Endothelial cell (in vitro differentiated cells): ENCODE data around the gene TUFM. TPM values are rescaled to one million over a fixed set of nuclear protein-coding genes. Genes with fewer than 3 reads are reported as not detected.
"Not testable (repeated sequence)": the region's sequence is repeated elsewhere in the genome, so short reads cannot be mapped to it uniquely, and the experiment has no call there.

Experiments used
- DNase-seq: peaks from one replicate; pipeline ENCODE4 v3.0.0; 2021; ENCODE audit warnings: low spot score
- H3K27ac Mint-ChIP-seq: one replicate; pipeline ENCODE4 v1.8.0; 2021; ENCODE audit warnings: mixed read lengths, inconsistent platforms; ENCODE audit not compliant: unreplicated experiment
- H3K27me3 Mint-ChIP-seq: one replicate; pipeline ENCODE4 v1.8.0; 2021; ENCODE audit warnings: mild to moderate bottlenecking, moderate library complexity, mixed read lengths, inconsistent platforms; ENCODE audit not compliant: unreplicated experiment
- H3K36me3 Mint-ChIP-seq: one replicate; pipeline ENCODE4 v1.8.0; 2021; ENCODE audit warnings: mild to moderate bottlenecking, low read depth, mixed read lengths, inconsistent platforms; ENCODE audit not compliant: unreplicated experiment
- H3K4me1 Mint-ChIP-seq: one replicate; pipeline ENCODE4 v1.8.0; 2021; ENCODE audit warnings: mild to moderate bottlenecking, mixed read lengths, inconsistent platforms; ENCODE audit not compliant: unreplicated experiment
- H3K4me3 Mint-ChIP-seq: one replicate; pipeline ENCODE4 v1.8.0; 2021; ENCODE audit warnings: mild to moderate bottlenecking, mixed read lengths, inconsistent platforms; ENCODE audit not compliant: unreplicated experiment
- H3K9me3 Mint-ChIP-seq: one replicate; pipeline ENCODE4 v1.8.0; 2021; ENCODE audit warnings: mixed read lengths, inconsistent platforms; ENCODE audit not compliant: unreplicated experiment
- total RNA-seq: library from RNA; stranded (reverse); fragmentation: NEBNext Ultra II Directional; extraction: Animal tissue kit (Norgen Biotek cat#: 25700); gene quantifications from one replicate; pipeline ENCODE4 v1.2.1, GENCODE V29; 2021; ENCODE audit not compliant: unreplicated experiment
- TF ChIP-seq, protein P1 (sequence below): fragments of 200-600 bp; sonication (generic); IDR thresholded peaks from one replicate; pipeline ENCODE4 v1.5.0; 2021; ENCODE audit warnings: antibody characterized with exemption; ENCODE audit not compliant: unreplicated experiment

Gene TUFM
- total RNA-seq, 1 donor from 2014 or later, result 173 TPM

DNA sequence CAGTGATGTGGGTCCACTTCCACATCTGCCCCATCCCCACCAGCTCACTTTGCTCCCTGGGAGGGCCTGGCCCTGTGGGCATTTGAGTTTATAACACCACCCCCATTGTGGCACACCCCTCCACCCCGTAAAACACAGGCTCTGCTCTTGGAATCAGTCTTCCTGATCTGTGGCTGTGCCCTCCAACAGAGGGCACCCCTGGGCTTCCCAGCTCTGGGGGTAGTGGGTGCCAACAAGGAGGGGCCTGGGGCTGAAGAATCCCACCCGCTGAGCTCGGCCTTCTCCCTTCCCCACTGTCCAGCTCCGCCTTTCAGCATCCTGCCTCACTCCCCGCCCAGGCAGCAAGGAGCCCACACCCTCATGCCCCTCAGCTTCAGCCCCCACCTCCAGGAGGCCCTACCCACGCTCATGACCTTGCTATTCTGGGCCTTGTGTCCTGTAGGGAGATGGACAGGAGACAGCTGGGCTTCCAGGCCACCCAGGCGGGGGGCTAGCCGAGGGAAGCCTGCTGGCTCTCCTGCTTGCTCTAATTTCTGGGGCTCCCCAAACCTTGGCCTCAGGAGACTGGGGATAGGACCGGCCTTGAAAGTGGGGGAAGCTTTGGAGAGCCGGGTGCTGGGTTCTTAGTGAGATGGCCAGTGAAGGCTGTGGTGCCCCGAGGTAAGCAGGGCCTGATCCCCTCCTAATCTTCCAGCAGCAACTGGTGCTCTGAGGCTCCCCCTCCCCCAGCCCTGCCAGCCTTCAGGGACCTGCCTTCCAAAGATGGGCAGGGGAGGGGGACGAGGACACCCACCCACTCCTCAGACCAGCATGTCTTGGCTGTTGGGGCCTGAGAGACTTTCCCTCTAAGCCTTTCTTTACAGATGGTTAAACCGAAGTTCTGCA lies 29.2 kb upstream of the TUFM start:
- peaks cover 4% of the 10 kb centered on the region for H3K4me1 Mint-ChIP-seq
- H3K27me3 Mint-ChIP-seq, result peaks cover 4% of the 10 kb centered on the region
- DNase-seq, result no peak
- TF ChIP-seq, protein P1, sequence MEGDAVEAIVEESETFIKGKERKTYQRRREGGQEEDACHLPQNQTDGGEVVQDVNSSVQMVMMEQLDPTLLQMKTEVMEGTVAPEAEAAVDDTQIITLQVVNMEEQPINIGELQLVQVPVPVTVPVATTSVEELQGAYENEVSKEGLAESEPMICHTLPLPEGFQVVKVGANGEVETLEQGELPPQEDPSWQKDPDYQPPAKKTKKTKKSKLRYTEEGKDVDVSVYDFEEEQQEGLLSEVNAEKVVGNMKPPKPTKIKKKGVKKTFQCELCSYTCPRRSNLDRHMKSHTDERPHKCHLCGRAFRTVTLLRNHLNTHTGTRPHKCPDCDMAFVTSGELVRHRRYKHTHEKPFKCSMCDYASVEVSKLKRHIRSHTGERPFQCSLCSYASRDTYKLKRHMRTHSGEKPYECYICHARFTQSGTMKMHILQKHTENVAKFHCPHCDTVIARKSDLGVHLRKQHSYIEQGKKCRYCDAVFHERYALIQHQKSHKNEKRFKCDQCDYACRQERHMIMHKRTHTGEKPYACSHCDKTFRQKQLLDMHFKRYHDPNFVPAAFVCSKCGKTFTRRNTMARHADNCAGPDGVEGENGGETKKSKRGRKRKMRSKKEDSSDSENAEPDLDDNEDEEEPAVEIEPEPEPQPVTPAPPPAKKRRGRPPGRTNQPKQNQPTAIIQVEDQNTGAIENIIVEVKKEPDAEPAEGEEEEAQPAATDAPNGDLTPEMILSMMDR, result no peak
- H3K27ac Mint-ChIP-seq, result no peak overlapping the region
- no peaks in the 10 kb centered on the region for H3K36me3 Mint-ChIP-seq
- H3K9me3 Mint-ChIP-seq, result no peaks in the 10 kb centered on the region
- H3K4me3 Mint-ChIP-seq, result no peak overlapping the region

DNA sequence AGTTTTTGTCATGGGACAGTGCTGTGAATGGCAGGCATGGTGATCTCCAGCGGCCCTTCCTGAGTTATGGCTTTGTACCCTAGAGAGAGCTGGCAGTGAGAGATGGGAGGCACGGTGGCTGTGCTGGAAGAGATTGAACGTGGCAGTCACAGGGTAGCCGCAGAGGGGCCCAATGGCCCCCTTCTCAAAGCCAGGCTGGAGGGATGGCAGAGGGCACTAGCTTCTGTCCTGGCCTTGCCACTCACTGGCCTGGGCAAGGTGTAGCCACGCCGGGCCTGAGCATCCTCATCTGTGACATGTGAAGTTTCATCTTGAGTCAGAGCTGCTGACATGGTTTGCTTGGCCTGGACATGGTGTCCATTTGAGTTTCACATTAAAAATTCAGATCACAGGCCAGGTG lies 28.3 kb upstream of the TUFM start:
- H3K27ac Mint-ChIP-seq, result no peak overlapping the region
- TF ChIP-seq, protein P1, result no peak
- no peaks in the 10 kb centered on the region for H3K9me3 Mint-ChIP-seq
- H3K4me3 Mint-ChIP-seq, result no peak overlapping the region
- no peak for DNase-seq
- peaks cover 3% of the 10 kb centered on the region for H3K4me1 Mint-ChIP-seq
- peaks cover 4% of the 10 kb centered on the region for H3K27me3 Mint-ChIP-seq
- H3K36me3 Mint-ChIP-seq, result peaks cover 5% of the 10 kb centered on the region

DNA sequence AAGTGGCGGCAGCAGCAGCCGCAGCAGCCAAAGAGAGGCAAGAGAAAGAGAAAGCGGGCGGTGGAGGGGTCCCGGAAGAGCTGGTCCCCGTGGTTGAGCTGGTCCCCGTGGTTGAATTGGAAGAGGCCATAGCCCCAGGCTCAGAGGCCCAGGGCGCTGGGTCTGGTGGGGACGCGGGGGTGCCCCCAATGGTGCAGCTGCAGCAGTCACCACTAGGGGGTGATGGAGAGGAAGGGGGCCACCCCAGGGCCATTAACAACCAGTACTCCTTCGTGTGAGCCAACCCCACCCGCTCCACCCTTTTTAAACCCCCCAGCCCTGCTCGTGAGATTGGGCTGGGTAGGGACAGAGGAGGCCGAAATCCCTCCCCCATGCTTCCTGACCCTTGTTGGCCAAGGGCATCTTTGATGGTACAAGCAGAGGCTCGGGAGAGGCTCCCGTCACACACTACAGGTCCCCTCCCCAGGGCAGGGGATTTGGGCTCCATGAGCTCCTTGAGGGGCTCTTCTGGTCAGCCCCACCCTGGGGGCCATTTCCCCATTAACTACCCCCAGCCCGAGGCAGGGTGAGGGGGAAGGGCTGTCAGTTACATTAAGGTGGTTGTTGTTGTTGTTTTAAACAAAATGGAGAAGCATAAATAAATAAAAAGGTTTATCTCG lies 27.5 kb upstream of the TUFM start:
- Mint-ChIP-seq H3K36me3 (peaks cover 6% of the 10 kb centered on the region), H3K9me3 (no peaks in the 10 kb centered on the region), H3K4me3 (no peak overlapping the region), H3K27me3 (peaks cover 4% of the 10 kb centered on the region), H3K27ac (no peak overlapping the region), H3K4me1 (no peaks in the 10 kb centered on the region)
- TF ChIP-seq, protein P1, result peak; percentile 71
- peak; percentile 56 for DNase-seq

DNA sequence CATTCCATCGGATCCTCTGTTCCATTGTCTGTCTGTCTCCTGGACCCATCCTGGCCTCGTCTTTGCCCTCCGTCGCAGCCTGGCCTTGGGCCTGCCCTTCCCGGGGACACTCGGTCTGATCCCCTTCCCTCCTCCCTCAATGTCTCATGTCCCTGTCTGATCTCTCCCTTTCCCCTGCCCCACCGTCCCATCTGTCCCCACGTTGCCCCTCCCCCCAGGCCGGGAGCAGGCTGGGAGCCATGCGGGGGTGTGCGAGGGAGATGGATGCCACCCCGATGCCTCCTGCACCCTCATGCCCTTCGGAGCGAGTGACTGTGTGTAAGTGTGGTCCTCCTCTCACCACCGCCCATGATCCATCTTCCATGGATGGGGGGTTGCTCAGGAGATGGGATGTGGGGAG lies 26.8 kb upstream of the TUFM start:
- no peaks in the 10 kb centered on the region for H3K9me3 Mint-ChIP-seq
- no peak overlapping the region for H3K4me3 Mint-ChIP-seq
- H3K27ac Mint-ChIP-seq, result no peak overlapping the region
- peaks cover 4% of the 10 kb centered on the region for H3K27me3 Mint-ChIP-seq
- peaks cover 6% of the 10 kb centered on the region for H3K36me3 Mint-ChIP-seq
- no peaks in the 10 kb centered on the region for H3K4me1 Mint-ChIP-seq
- TF ChIP-seq, protein P1, result no peak
- DNase-seq, result no peak

DNA sequence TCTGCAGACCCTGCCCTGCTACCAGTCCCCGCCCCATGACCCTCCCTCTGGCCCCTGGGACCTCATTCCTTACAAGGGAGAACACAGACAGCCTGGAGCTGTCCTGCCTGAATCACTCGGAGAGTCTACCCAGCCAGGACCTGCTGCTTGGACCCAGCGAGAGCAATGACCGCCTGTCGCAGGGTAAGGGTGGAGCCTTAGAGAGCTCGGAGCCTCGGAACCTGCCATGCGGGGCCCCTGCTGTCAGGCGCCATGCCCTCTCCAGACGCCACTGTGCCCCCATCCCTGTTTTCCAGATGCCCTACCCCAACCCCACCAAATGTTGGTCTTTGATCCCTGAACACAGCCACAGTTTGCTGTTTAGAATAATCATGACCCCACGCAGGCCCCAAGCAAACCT lies 23.1 kb upstream of the TUFM start:
- peaks cover 6% of the 10 kb centered on the region for H3K4me1 Mint-ChIP-seq
- TF ChIP-seq, protein P1, result no peak
- DNase-seq, result no peak
- no peak overlapping the region for H3K27ac Mint-ChIP-seq
- no peaks in the 10 kb centered on the region for H3K9me3 Mint-ChIP-seq
- peaks cover 10% of the 10 kb centered on the region for H3K36me3 Mint-ChIP-seq
- no peak overlapping the region for H3K4me3 Mint-ChIP-seq
- H3K27me3 Mint-ChIP-seq, result peaks cover 7% of the 10 kb centered on the region

DNA sequence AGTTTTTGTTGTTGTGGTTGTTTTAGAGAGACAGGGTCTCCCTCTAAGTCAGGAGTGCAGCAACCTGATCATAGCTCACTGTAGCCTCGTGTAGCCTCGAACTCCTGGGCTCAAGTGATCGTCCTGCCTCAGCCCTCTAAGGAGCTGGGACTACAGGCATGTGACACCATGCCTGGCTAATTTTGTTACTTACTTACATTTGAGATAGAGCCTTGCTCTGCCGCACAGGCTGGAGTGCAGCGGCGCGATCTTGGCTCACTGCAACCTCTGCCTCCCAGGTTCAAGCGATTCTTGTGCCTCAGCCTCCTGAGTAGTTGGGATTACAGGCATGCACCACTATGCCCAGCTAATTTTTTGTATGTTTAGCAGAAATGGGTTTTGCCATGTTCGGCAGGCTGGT lies 21.5 kb upstream of the TUFM start:
- not testable (repeated sequence) for DNase-seq, H3K27me3 Mint-ChIP-seq, H3K27ac Mint-ChIP-seq, H3K4me3 Mint-ChIP-seq, H3K4me1 Mint-ChIP-seq, H3K9me3 Mint-ChIP-seq
- H3K36me3 Mint-ChIP-seq, result peaks cover 10% of the 10 kb centered on the region
